Mucosa of rectum (tissue), 2 donors: ENCODE measurements around the gene NHLH2.

Experiments
- H3K27ac ChIP-seq, 2 donors: one replicate each; pipeline ENCODE4 v1.7.0; 2013; ENCODE audit warnings: inconsistent platforms in 2 of 2, low read depth in 2 of 2, low read length in 2 of 2
- H3K27me3 ChIP-seq, 2 donors: one replicate each; pipeline ENCODE4 v1.7.0; 2013; ENCODE audit warnings: low read length in 2 of 2; ENCODE audit not compliant: control insufficient read depth in 2 of 2, insufficient read depth in 2 of 2
- H3K36me3 ChIP-seq, 2 donors: one replicate each; pipeline ENCODE4 v1.7.0; 2013; ENCODE audit warnings: low read length in 2 of 2; ENCODE audit not compliant: control insufficient read depth in 2 of 2, insufficient read depth in 2 of 2
- H3K4me1 ChIP-seq, 2 donors: one replicate each; pipeline ENCODE4 v1.7.0; 2013; ENCODE audit warnings: low read length in 2 of 2, mild to moderate bottlenecking in 1 of 2; ENCODE audit not compliant: control insufficient read depth in 2 of 2, insufficient read depth in 2 of 2
- H3K4me3 ChIP-seq, 2 donors: one replicate each; pipeline ENCODE4 v1.7.0; 2013; ENCODE audit warnings: low read length in 2 of 2
- H3K9ac ChIP-seq, 2 donors: one replicate each; pipeline ENCODE4 v1.7.0; 2013; ENCODE audit warnings: low read length in 2 of 2, low read depth in 1 of 2, mild to moderate bottlenecking in 1 of 2
- H3K9me3 ChIP-seq, 2 donors: one replicate each; pipeline ENCODE4 v1.7.0; 2013; ENCODE audit warnings: low read length in 2 of 2; ENCODE audit not compliant: control insufficient read depth in 2 of 2
- donor health status: healthy.
- donor health status: Normal muscosa, but diverticular disease.

Gene NHLH2

GRCh38 chr1:115790846-115791245 lies 50.1 kb downstream of the NHLH2 start:
- Histone ChIP-seq H3K9me3 (no peaks in the 10 kb centered on the region), H3K4me3 (no peak overlapping the region), H3K9ac (no peak overlapping the region), H3K4me1 (no peaks in the 10 kb centered on the region), H3K27ac (no peak overlapping the region), H3K27me3 (no peaks in the 10 kb centered on the region), H3K36me3 (no peaks in the 10 kb centered on the region)

- no peaks in the 10 kb centered on the region for H3K9me3 ChIP-seq
- H3K4me1 ChIP-seq = no peaks in the 10 kb centered on the region
- no peaks in the 10 kb centered on the region for H3K27me3 ChIP-seq
- H3K36me3 ChIP-seq = no peaks in the 10 kb centered on the region
- H3K27ac ChIP-seq = no peak overlapping the region
- H3K9ac ChIP-seq = no peak overlapping the region
- H3K4me3 ChIP-seq = no peak overlapping the region
Measured at GRCh38 chr1:115790356-115790755, 50.6 kb downstream of the NHLH2 start.
